ENCODE data around the gene STIM1. TPM values are rescaled to one million over a fixed set of nuclear protein-coding genes. Genes with fewer than 3 reads are reported as not detected.
A peak's percentile ranks its signal among the peaks of the same experiment; 100 is the strongest.

STIM1 gene
- polyA plus RNA-seq, 1 donor, result 24.9 TPM

GRCh38 chr11:3932698-3933097 lies 77.2 kb downstream of the STIM1 start:
- DNase-seq, result no peak
- Histone ChIP-seq H3K27ac (ENCODE audit: low read length) (no peak overlapping the region), H3K9me3 (ENCODE audit: control insufficient read depth, low read depth, low read length) (no peaks in the 10 kb centered on the region), H3K4me3 (ENCODE audit: low read length) (no peak overlapping the region), H3K27me3 (ENCODE audit: control insufficient read depth, insufficient read depth, low read length) (no peaks in the 10 kb centered on the region), H3K36me3 (ENCODE audit: control insufficient read depth, insufficient read depth, low read length) (no peaks in the 10 kb centered on the region), H3K4me1 (ENCODE audit: control insufficient read depth, insufficient read depth, low read length) (no peaks in the 10 kb centered on the region)
- WGBS (ENCODE audit: insufficient coverage, low lambda C conversion rate), result no CpG with 5 or more reads among the region's 2 CpGs

- WGBS (ENCODE audit: insufficient coverage, low lambda C conversion rate), result no CpG with 5 or more reads among the region's 1 CpG
- H3K4me3 ChIP-seq (ENCODE audit: low read length), result no peak overlapping the region
- no peaks in the 10 kb centered on the region for H3K4me1 ChIP-seq (ENCODE audit: control insufficient read depth, insufficient read depth, low read length)
- H3K9me3 ChIP-seq (ENCODE audit: control insufficient read depth, low read depth, low read length), result no peaks in the 10 kb centered on the region
- no peak for DNase-seq
- H3K36me3 ChIP-seq (ENCODE audit: control insufficient read depth, insufficient read depth, low read length), result no peaks in the 10 kb centered on the region
- H3K27ac ChIP-seq (ENCODE audit: low read length), result no peak overlapping the region
- H3K27me3 ChIP-seq (ENCODE audit: control insufficient read depth, insufficient read depth, low read length), result no peaks in the 10 kb centered on the region
These were observed 77.7 kb downstream of the STIM1 start for GRCh38 chr11:3933165-3933628.

GRCh38 chr11:3934658-3935057 lies 79.2 kb downstream of the STIM1 start:
- no peak for DNase-seq
- WGBS (ENCODE audit: insufficient coverage, low lambda C conversion rate), result no CpG with 5 or more reads among the region's 1 CpG
- H3K27ac ChIP-seq (ENCODE audit: low read length), result no peak overlapping the region
- no peaks in the 10 kb centered on the region for H3K4me1 ChIP-seq (ENCODE audit: control insufficient read depth, insufficient read depth, low read length)
- H3K27me3 ChIP-seq (ENCODE audit: control insufficient read depth, insufficient read depth, low read length), result no peaks in the 10 kb centered on the region
- H3K4me3 ChIP-seq (ENCODE audit: low read length), result no peak overlapping the region
- no peaks in the 10 kb centered on the region for H3K9me3 ChIP-seq (ENCODE audit: control insufficient read depth, low read depth, low read length)
- no peaks in the 10 kb centered on the region for H3K36me3 ChIP-seq (ENCODE audit: control insufficient read depth, insufficient read depth, low read length)

- H3K36me3 ChIP-seq (ENCODE audit: control insufficient read depth, insufficient read depth, low read length), result no peaks in the 10 kb centered on the region
- no peaks in the 10 kb centered on the region for H3K27me3 ChIP-seq (ENCODE audit: control insufficient read depth, insufficient read depth, low read length)
- no peak overlapping the region for H3K27ac ChIP-seq (ENCODE audit: low read length)
- no peak for DNase-seq
- H3K4me3 ChIP-seq (ENCODE audit: low read length), result no peak overlapping the region
- H3K9me3 ChIP-seq (ENCODE audit: control insufficient read depth, low read depth, low read length), result no peaks in the 10 kb centered on the region
- 100% methylated on average over 1 of the region's 1 CpG for WGBS (ENCODE audit: insufficient coverage, low lambda C conversion rate)
- no peaks in the 10 kb centered on the region for H3K4me1 ChIP-seq (ENCODE audit: control insufficient read depth, insufficient read depth, low read length)
These were observed 81.1 kb downstream of the STIM1 start for GRCh38 chr11:3936517-3936916.

- H3K4me3 ChIP-seq (ENCODE audit: low read length), result no peak overlapping the region
- no peaks in the 10 kb centered on the region for H3K27me3 ChIP-seq (ENCODE audit: control insufficient read depth, insufficient read depth, low read length)
- H3K9me3 ChIP-seq (ENCODE audit: control insufficient read depth, low read depth, low read length), result no peaks in the 10 kb centered on the region
- H3K36me3 ChIP-seq (ENCODE audit: control insufficient read depth, insufficient read depth, low read length), result no peaks in the 10 kb centered on the region
- no peaks in the 10 kb centered on the region for H3K4me1 ChIP-seq (ENCODE audit: control insufficient read depth, insufficient read depth, low read length)
- no peak for DNase-seq
- no peak overlapping the region for H3K27ac ChIP-seq (ENCODE audit: low read length)
These were observed 83.7 kb downstream of the STIM1 start for GRCh38 chr11:3939211-3939610.

GRCh38 chr11:3939651-3940190 lies 84.3 kb downstream of the STIM1 start:
- no peak for DNase-seq
- Histone ChIP-seq H3K4me3 (ENCODE audit: low read length) (no peak overlapping the region), H3K27me3 (ENCODE audit: control insufficient read depth, insufficient read depth, low read length) (no peaks in the 10 kb centered on the region), H3K36me3 (ENCODE audit: control insufficient read depth, insufficient read depth, low read length) (no peaks in the 10 kb centered on the region), H3K4me1 (ENCODE audit: control insufficient read depth, insufficient read depth, low read length) (no peaks in the 10 kb centered on the region), H3K9me3 (ENCODE audit: control insufficient read depth, low read depth, low read length) (no peaks in the 10 kb centered on the region), H3K27ac (ENCODE audit: low read length) (no peak overlapping the region)
- WGBS (ENCODE audit: insufficient coverage, low lambda C conversion rate), result no CpG with 5 or more reads among the region's 2 CpGs

- Histone ChIP-seq H3K36me3 (ENCODE audit: control insufficient read depth, insufficient read depth, low read length) (no peaks in the 10 kb centered on the region), H3K9me3 (ENCODE audit: control insufficient read depth, low read depth, low read length) (no peaks in the 10 kb centered on the region), H3K27ac (ENCODE audit: low read length) (no peak overlapping the region), H3K4me3 (ENCODE audit: low read length) (no peak overlapping the region), H3K27me3 (ENCODE audit: control insufficient read depth, insufficient read depth, low read length) (no peaks in the 10 kb centered on the region), H3K4me1 (ENCODE audit: control insufficient read depth, insufficient read depth, low read length) (no peaks in the 10 kb centered on the region)
- DNase-seq, result no peak
- WGBS (ENCODE audit: insufficient coverage, low lambda C conversion rate), result 58% methylated on average over 2 of the region's 3 CpGs
These were observed 86.9 kb downstream of the STIM1 start for GRCh38 chr11:3942160-3942955.

GRCh38 chr11:3942956-3943497 lies 87.6 kb downstream of the STIM1 start:
- Histone ChIP-seq H3K9me3 (ENCODE audit: control insufficient read depth, low read depth, low read length) (no peaks in the 10 kb centered on the region), H3K36me3 (ENCODE audit: control insufficient read depth, insufficient read depth, low read length) (no peaks in the 10 kb centered on the region), H3K27ac (ENCODE audit: low read length) (no peak overlapping the region), H3K4me3 (ENCODE audit: low read length) (no peak overlapping the region), H3K4me1 (ENCODE audit: control insufficient read depth, insufficient read depth, low read length) (no peaks in the 10 kb centered on the region), H3K27me3 (ENCODE audit: control insufficient read depth, insufficient read depth, low read length) (no peaks in the 10 kb centered on the region)
- DNase-seq, result peak; percentile 13 to 50
- WGBS (ENCODE audit: insufficient coverage, low lambda C conversion rate), result no CpG with 5 or more reads among the region's 1 CpG

- H3K4me1 ChIP-seq (ENCODE audit: control insufficient read depth, insufficient read depth, low read length), result no peaks in the 10 kb centered on the region
These were observed 88.7 kb downstream of the STIM1 start for GRCh38 chr11:3944198-3944597.

GRCh38 chr11:3946455-3947017 lies 91.1 kb downstream of the STIM1 start:
- no peak overlapping the region for H3K27ac ChIP-seq (ENCODE audit: low read length)
- H3K36me3 ChIP-seq (ENCODE audit: control insufficient read depth, insufficient read depth, low read length), result no peaks in the 10 kb centered on the region
- no peaks in the 10 kb centered on the region for H3K27me3 ChIP-seq (ENCODE audit: control insufficient read depth, insufficient read depth, low read length)
- DNase-seq, result no peak
- WGBS (ENCODE audit: insufficient coverage, low lambda C conversion rate), result 100% methylated on average over 1 of the region's 2 CpGs
- no peak overlapping the region for H3K4me3 ChIP-seq (ENCODE audit: low read length)
- no peaks in the 10 kb centered on the region for H3K4me1 ChIP-seq (ENCODE audit: control insufficient read depth, insufficient read depth, low read length)
- H3K9me3 ChIP-seq (ENCODE audit: control insufficient read depth, low read depth, low read length), result no peaks in the 10 kb centered on the region

More at GRCh38 chr11:3944198-3944597, 88.7 kb downstream of the STIM1 start:
- Histone ChIP-seq H3K27ac (ENCODE audit: low read length) (no peak overlapping the region), H3K4me3 (ENCODE audit: low read length) (no peak overlapping the region), H3K36me3 (ENCODE audit: control insufficient read depth, insufficient read depth, low read length) (no peaks in the 10 kb centered on the region), H3K9me3 (ENCODE audit: control insufficient read depth, low read depth, low read length) (no peaks in the 10 kb centered on the region), H3K27me3 (ENCODE audit: control insufficient read depth, insufficient read depth, low read length) (no peaks in the 10 kb centered on the region)
- no peak for DNase-seq
- WGBS (ENCODE audit: insufficient coverage, low lambda C conversion rate), result no CpG with 5 or more reads among the region's 1 CpG
